Right atrium auricular region (tissue), 2 donors: ENCODE measurements around the gene MAGED4. TPM values are rescaled to one million over a fixed set of nuclear protein-coding genes. Genes with fewer than 3 reads are reported as not detected.

ENCODE experiments used
- DNase-seq: peaks from one replicate; pipeline ENCODE4 v3.0.0-alpha.2; 2019; ENCODE audit warnings: low spot score
- H3K27ac ChIP-seq, 2 donors: fragments of 200-600 bp; sonication (generic); 1 replicate in 1 of 2; 2 replicates in 1 of 2; pipeline ENCODE4 v1.5.1; 2016 to 2019
- H3K27me3 ChIP-seq, 2 donors: fragments of 200-600 bp; sonication (generic); one replicate each; pipeline versions ENCODE4 v1.5.1 to v1.6.0; 2017 to 2019
- H3K36me3 ChIP-seq: fragments of 200-600 bp; sonication (generic); one replicate; pipeline ENCODE4 v1.5.1; 2016
- H3K4me1 ChIP-seq, 2 donors: fragments of 200-600 bp; sonication (generic); one replicate each; pipeline versions ENCODE4 v1.5.1 to v1.6.0; 2017 to 2019
- H3K4me3 ChIP-seq, 2 donors: fragments of 200-600 bp; sonication (generic); 1 replicate in 1 of 2; 2 replicates in 1 of 2; pipeline ENCODE4 v1.5.1; 2017 to 2019; ENCODE audit warnings: mild to moderate bottlenecking in 1 of 2, moderate library complexity in 1 of 2
- H3K9me3 ChIP-seq, 2 donors: fragments of 200-600 bp; sonication (generic); one replicate each; pipeline ENCODE4 v1.5.1; 2019
- CTCF ChIP-seq, 2 donors: fragments of 200-600 bp; sonication (generic); IDR thresholded peaks; one replicate each; pipeline ENCODE4 v1.5.1; 2019; ENCODE audit warnings: antibody characterized with exemption in 2 of 2
- total RNA-seq, 2 donors: library from RNA; depleted of rRNA; stranded (reverse); fragments of >200 nt; gene quantifications; one replicate each; pipeline ENCODE4 v1.1.0, GENCODE V29; 2016

MAGED4 gene
- total RNA-seq, 2 donors from 2014 or later, result 0.63 to 0.75 TPM

DNA sequence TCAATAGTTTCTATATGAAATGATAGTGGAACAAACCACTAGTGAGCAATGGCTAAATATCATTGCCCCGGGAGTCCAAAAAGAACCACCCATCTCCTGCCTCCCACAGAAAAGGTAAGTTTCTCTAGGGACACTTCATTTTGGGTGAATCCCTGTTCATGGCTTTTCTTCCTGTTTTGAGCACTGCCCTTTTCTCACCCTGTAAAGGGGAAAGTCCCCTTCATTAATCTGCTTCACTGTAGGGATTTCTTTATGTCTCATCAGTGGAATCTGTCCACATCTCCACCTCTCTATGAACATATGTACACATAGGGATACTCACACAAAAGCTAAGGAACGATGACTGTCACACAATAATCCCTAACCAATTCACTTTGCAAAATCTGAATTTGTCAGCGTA lies 28.6 kb downstream of the MAGED4 start:
- H3K4me1 ChIP-seq, result no peaks in the 10 kb centered on the region
- no peaks in the 10 kb centered on the region for H3K27me3 ChIP-seq
- H3K9me3 ChIP-seq, result no peaks in the 10 kb centered on the region
- TF ChIP-seq CTCF (IDR thresholded peaks at IDR 0.05), result no peak
- no peak for DNase-seq
- H3K4me3 ChIP-seq, result no peak overlapping the region
- no peaks in the 10 kb centered on the region for H3K36me3 ChIP-seq
- H3K27ac ChIP-seq, result no peak overlapping the region

- no peak for TF ChIP-seq CTCF (IDR thresholded peaks at IDR 0.05)
- no peaks in the 10 kb centered on the region for H3K4me1 ChIP-seq
- no peaks in the 10 kb centered on the region for H3K36me3 ChIP-seq
- H3K27me3 ChIP-seq, result no peaks in the 10 kb centered on the region
- H3K9me3 ChIP-seq, result peaks cover 0 to 13% of the 10 kb centered on the region in 2 donors
- no peak overlapping the region for H3K4me3 ChIP-seq
- no peak overlapping the region for H3K27ac ChIP-seq
- no peak for DNase-seq
These were observed 31.9 kb downstream of the MAGED4 start for GRCh38 chrX:52216541-52216940.

DNA sequence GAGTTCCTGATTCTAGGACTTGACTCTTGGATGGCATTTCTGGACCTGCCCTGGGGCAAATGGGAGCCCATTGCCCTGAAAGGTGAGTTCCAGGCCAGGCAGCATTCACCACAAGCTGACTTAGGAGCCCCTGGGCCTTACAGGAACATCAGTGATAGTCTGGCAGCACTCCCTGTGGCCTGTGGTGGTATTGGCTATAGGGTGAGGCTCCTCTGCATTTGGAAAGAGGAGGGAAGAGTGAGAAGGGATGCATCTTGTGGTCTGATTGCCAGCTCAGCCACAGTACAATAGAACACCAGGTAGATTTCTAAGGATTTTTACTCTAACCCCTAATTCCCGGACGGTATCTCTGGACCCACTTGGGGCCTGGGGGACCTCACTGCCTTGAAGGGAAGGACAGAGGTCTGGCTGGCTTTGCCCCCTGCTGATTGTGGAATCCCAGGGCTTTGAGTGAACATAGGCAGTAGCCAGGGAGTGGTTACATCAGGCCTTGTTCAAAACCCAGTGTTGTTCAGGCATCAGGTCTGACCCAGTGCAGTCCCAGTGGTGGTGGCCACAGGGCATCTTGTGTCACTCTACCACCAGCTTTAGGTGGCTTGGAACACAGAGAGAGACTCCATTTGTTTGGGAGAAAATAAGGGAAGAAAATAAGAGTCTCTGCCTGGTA lies 32.9 kb downstream of the MAGED4 start:
- no peak overlapping the region for H3K27ac ChIP-seq
- TF ChIP-seq CTCF (IDR thresholded peaks at IDR 0.05), result no peak
- H3K4me3 ChIP-seq, result no peak overlapping the region
- no peak for DNase-seq
- H3K9me3 ChIP-seq, result peaks cover 0 to 17% of the 10 kb centered on the region in 2 donors
- no peaks in the 10 kb centered on the region for H3K4me1 ChIP-seq
- H3K36me3 ChIP-seq, result no peaks in the 10 kb centered on the region
- no peaks in the 10 kb centered on the region for H3K27me3 ChIP-seq

DNA sequence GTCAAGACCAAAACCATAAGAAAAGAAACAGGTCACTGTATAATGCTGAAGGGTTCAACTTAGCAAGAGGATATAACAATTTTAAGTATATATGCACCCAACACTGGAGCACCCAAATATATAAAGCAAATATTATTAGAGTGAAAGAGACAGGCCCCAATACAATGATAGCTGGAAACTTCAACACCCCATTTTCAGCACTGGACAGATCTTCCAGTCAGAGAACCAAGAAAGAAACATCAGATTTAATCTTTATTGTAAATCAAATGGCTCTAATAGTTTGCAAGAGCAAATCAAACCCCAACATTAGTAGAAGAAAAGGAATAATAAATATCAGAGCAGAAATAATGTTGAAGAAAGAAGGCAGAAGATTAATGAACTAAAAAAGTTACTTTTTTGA lies 36.2 kb downstream of the MAGED4 start:
- DNase-seq, result no peak
- H3K4me3 ChIP-seq, result no peak overlapping the region
- no peak for TF ChIP-seq CTCF (IDR thresholded peaks at IDR 0.05)
- no peaks in the 10 kb centered on the region for H3K27me3 ChIP-seq
- no peak overlapping the region for H3K27ac ChIP-seq
- H3K9me3 ChIP-seq, result peaks cover 0 to 19% of the 10 kb centered on the region in 2 donors
- no peaks in the 10 kb centered on the region for H3K4me1 ChIP-seq
- H3K36me3 ChIP-seq, result no peaks in the 10 kb centered on the region

Other genes starting within 250 kb of the MAGED4 start
- 1 to 10 TPM; 1.3 to 3.4 TPM for gene MAGED4B, start 115.7 kb upstream of the MAGED4 start, total RNA-seq
- not detected for gene XAGE2, start 184.1 kb downstream of the MAGED4 start, total RNA-seq